Progenitor cell of endocrine pancreas (in vitro differentiated cells): Measurements from ENCODE around the gene SCRG1. TPM values are rescaled to one million over a fixed set of nuclear protein-coding genes. Genes with fewer than 3 reads are reported as not detected.
A peak's percentile ranks its signal among the peaks of the same experiment; 100 is the strongest.

Source experiments
- DNase-seq: peaks from one replicate; pipeline ENCODE4 v3.0.0; 2021; ENCODE audit warnings: low spot score; ENCODE audit not compliant: unreplicated experiment
- H3K27ac Mint-ChIP-seq: 2 replicates; pipeline ENCODE4 v1.8.0; 2021; ENCODE audit warnings: mild to moderate bottlenecking, moderate library complexity, mixed read lengths
- H3K27me3 Mint-ChIP-seq: 2 replicates; pipeline ENCODE4 v1.8.0; 2021; ENCODE audit warnings: mixed read lengths
- H3K36me3 Mint-ChIP-seq: 2 replicates; pipeline ENCODE4 v1.8.0; 2022; ENCODE audit warnings: mixed read lengths; ENCODE audit not compliant: insufficient read depth
- H3K4me1 Mint-ChIP-seq: 2 replicates; pipeline ENCODE4 v1.8.0; 2021; ENCODE audit warnings: low read depth, mixed read lengths
- H3K4me3 Mint-ChIP-seq: 2 replicates; pipeline ENCODE4 v1.8.0; 2021; ENCODE audit warnings: low read depth, mild to moderate bottlenecking, moderate library complexity, mixed read lengths
- H3K9me3 Mint-ChIP-seq: 2 replicates; pipeline ENCODE4 v1.8.0; 2021; ENCODE audit warnings: low read depth, mixed read lengths
- CTCF ChIP-seq: fragments of 200-600 bp; sonication (generic); IDR thresholded peaks from one replicate; pipeline ENCODE4 v1.5.0; 2021; ENCODE audit warnings: antibody characterized with exemption, mild to moderate bottlenecking; ENCODE audit not compliant: unreplicated experiment
- total RNA-seq: library from RNA; stranded (reverse); gene quantifications from 2 replicates; pipeline ENCODE4 v1.2.1, GENCODE V29; 2021

The SCRG1 gene
- total RNA-seq, 1 donor from 2014 or later = not detected

DNA sequence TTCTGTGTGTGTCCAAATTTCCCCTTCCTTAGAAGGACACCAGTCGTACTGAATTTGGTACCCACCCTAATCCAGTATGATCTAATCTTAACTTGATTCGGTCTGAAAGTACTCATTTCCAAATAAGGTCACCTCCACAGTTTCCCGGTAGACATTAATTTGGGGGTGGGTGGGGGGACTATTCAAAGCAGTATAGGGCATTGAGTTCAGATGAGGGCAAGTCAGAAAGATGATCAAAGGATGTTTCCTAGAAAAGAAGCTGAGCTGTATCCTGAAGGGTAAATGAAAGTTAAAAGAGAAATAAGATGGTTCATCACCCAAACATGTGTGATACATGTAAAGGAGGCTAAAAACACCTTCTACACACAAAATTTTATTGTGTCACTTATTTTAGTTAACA lies 42.0 kb upstream of the SCRG1 start:
- no peak for DNase-seq
- no peak overlapping the region for H3K4me3 Mint-ChIP-seq

DNA sequence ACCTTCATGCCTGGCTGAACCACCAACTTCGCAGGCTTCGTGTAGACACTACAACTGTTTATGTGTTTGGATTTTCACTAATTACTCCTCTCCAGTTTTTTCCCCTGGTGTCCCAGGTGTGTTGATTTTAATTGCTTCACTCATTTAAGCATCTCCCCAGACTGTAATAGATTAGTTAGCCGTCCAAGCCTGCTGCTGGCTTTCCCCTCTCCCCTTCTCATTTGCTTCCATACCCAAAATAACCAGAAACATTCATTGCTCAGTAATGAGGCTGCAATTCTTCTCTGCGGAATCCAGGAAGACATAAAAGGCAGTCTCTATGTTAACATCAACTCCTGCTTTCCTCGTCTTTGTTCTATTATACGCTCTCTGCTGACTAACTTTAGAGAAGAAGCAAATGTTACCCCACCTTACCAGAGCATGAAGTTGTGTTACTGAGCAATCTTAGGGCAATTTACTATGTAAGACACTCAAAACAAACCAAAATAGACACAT lies 37.9 kb upstream of the SCRG1 start:
- TF ChIP-seq CTCF = no peak
- Mint-ChIP-seq H3K9me3 (no peaks in the 10 kb centered on the region), H3K27me3 (no peaks in the 10 kb centered on the region), H3K4me3 (no peak overlapping the region), H3K4me1 (peaks cover 10% of the 10 kb centered on the region), H3K27ac (no peak overlapping the region), H3K36me3 (peaks cover 1% of the 10 kb centered on the region)
- DNase-seq = no peak

More for the DNA sequence above, 42.0 kb upstream of the SCRG1 start:
- Mint-ChIP-seq H3K27ac (no peak overlapping the region), H3K9me3 (no peaks in the 10 kb centered on the region), H3K4me1 (peaks cover 10% of the 10 kb centered on the region), H3K36me3 (peaks cover 11% of the 10 kb centered on the region), H3K27me3 (no peaks in the 10 kb centered on the region)
- no peak for TF ChIP-seq CTCF

DNA sequence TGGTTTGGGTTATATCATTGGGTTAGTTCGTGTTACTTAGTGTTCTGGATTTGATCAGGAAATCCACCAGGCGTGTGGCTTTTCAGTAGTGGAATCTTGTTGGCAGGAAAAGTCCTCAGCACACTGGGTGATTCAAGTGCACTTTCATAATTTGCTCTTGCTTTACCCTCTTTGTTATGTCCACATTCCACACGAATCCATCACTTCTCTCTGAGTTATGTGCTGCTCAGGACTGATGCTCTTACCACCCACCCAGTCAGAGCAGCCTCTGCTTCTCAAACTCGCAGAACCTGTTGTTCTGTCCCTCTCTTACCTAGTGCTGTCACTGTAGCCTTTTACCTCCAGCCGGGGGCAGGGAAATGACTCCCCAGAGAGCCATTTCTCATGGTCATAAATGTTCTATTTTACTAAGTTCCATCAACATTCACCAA lies 37.2 kb upstream of the SCRG1 start:
- Mint-ChIP-seq H3K27ac (peak overlapping the region; percentile 50), H3K27me3 (no peaks in the 10 kb centered on the region)
- no peak for TF ChIP-seq CTCF

GRCh38 chr4:173434231-173434630 lies 35.3 kb upstream of the SCRG1 start:
- Mint-ChIP-seq H3K4me3 (no peak overlapping the region), H3K27ac (no peak overlapping the region), H3K4me1 (peaks cover 10% of the 10 kb centered on the region), H3K9me3 (no peaks in the 10 kb centered on the region), H3K36me3 (peaks cover 1% of the 10 kb centered on the region), H3K27me3 (no peaks in the 10 kb centered on the region)
- no peak for DNase-seq
- no peak for TF ChIP-seq CTCF

More for the DNA sequence above, 37.2 kb upstream of the SCRG1 start:
- DNase-seq = no peak
- Mint-ChIP-seq H3K9me3 (no peaks in the 10 kb centered on the region), H3K36me3 (peaks cover 1% of the 10 kb centered on the region), H3K4me1 (peaks cover 10% of the 10 kb centered on the region), H3K4me3 (no peak overlapping the region)

- Mint-ChIP-seq H3K27me3 (no peaks in the 10 kb centered on the region), H3K4me1 (peaks cover 10% of the 10 kb centered on the region), H3K27ac (no peak overlapping the region), H3K36me3 (peaks cover 1% of the 10 kb centered on the region), H3K4me3 (no peak overlapping the region), H3K9me3 (no peaks in the 10 kb centered on the region)
- no peak for DNase-seq
- TF ChIP-seq CTCF = no peak
Observed at GRCh38 chr4:173433447-173433846, 34.5 kb upstream of the SCRG1 start.
